Subcutaneous abdominal adipose tissue (tissue), 5 donors: ENCODE measurements around the gene DACH2.

ENCODE experiments used
- H3K27ac ChIP-seq: one replicate; pipeline ENCODE4 v1.7.0; 2013; ENCODE audit warnings: low read depth, mild to moderate bottlenecking, inconsistent platforms, low read length, moderate library complexity
- H3K27me3 ChIP-seq, 5 donors: one replicate each; pipeline ENCODE4 v1.7.0; 2013; ENCODE audit warnings: low read length in 5 of 5, inconsistent platforms in 1 of 5; ENCODE audit not compliant: control insufficient read depth in 5 of 5, insufficient read depth in 4 of 5
- H3K36me3 ChIP-seq, 5 donors: one replicate each; pipeline ENCODE4 v1.7.0; 2013; ENCODE audit warnings: low read length in 5 of 5; ENCODE audit not compliant: control insufficient read depth in 5 of 5, insufficient read depth in 5 of 5
- H3K4me1 ChIP-seq, 5 donors: one replicate each; pipeline ENCODE4 v1.7.0; 2013; ENCODE audit warnings: low read length in 5 of 5, mild to moderate bottlenecking in 3 of 5, moderate library complexity in 1 of 5; ENCODE audit not compliant: control insufficient read depth in 5 of 5, insufficient read depth in 5 of 5
- H3K4me3 ChIP-seq, 5 donors: one replicate each; pipeline ENCODE4 v1.7.0; 2013; ENCODE audit warnings: low read length in 5 of 5, low read depth in 1 of 5
- H3K9ac ChIP-seq, 5 donors: one replicate each; pipeline ENCODE4 v1.7.0; 2013; ENCODE audit warnings: low read length in 5 of 5, mild to moderate bottlenecking in 4 of 5, moderate library complexity in 3 of 5
- H3K9me3 ChIP-seq, 5 donors: one replicate each; pipeline ENCODE4 v1.7.0; 2013; ENCODE audit warnings: low read length in 5 of 5; ENCODE audit not compliant: control insufficient read depth in 5 of 5
- donor health status: healthy.
- donor health status: healthy.
- donor health status: healthy.
- donor health status: healthy.
- donor health status: healthy.

The DACH2 gene

GRCh38 chrX:86215260-86215659, 67.0 kb downstream of the DACH2 start:
- Histone ChIP-seq H3K4me3 (no peak overlapping the region), H3K9ac (no peak overlapping the region)

DNA sequence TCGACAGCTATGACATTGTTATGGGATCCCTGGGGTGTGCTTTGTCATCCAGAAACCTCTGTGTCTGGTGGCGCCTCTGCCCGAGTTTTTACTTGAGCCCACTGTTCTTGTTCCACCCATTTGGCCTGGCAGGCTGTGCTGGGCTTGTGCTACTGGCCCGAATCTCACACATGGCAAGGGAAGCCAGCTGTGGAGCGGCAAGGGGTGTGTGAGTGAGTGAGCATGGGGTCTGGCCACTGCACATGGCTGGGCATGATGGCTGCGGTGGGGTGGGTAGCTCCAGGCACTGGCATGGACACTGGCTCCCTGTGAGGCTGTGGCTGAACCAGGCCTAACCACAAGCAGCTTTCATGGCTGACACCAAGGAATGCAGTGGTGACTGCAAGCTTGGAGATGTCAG, 89.2 kb downstream of the DACH2 start:
- Histone ChIP-seq H3K9me3 (peaks cover 0 to 13% (median 11%) of the 10 kb centered on the region in 5 donors), H3K27me3 (no peaks in the 10 kb centered on the region), H3K27ac (no peak overlapping the region), H3K9ac (no peak overlapping the region), H3K4me1 (no peaks in the 10 kb centered on the region), H3K36me3 (no peaks in the 10 kb centered on the region), H3K4me3 (no peak overlapping the region)

More at GRCh38 chrX:86215260-86215659, 67.0 kb downstream of the DACH2 start:
- H3K27me3 ChIP-seq: peaks cover 0 to 3% (median 0%) of the 10 kb centered on the region in 5 donors
- no peaks in the 10 kb centered on the region for H3K9me3 ChIP-seq
- no peak overlapping the region for H3K27ac ChIP-seq
- no peaks in the 10 kb centered on the region for H3K4me1 ChIP-seq
- H3K36me3 ChIP-seq: no peaks in the 10 kb centered on the region

- Histone ChIP-seq H3K27me3 (peaks cover 0 to 7% (median 0%) of the 10 kb centered on the region in 5 donors), H3K4me1 (no peaks in the 10 kb centered on the region), H3K4me3 (peak overlapping the region in 1 of 5 donors; percentile 5), H3K9me3 (peaks cover 0 to 13% (median 8%) of the 10 kb centered on the region in 5 donors), H3K9ac (no peak overlapping the region), H3K36me3 (no peaks in the 10 kb centered on the region), H3K27ac (no peak overlapping the region)
Measured at GRCh38 chrX:86241547-86241946, 93.3 kb downstream of the DACH2 start.

GRCh38 chrX:86263526-86263925, 115.3 kb downstream of the DACH2 start:
- Histone ChIP-seq H3K9me3 (no peaks in the 10 kb centered on the region), H3K36me3 (no peaks in the 10 kb centered on the region), H3K9ac (no peak overlapping the region), H3K27me3 (peaks cover 0 to 5% (median 0%) of the 10 kb centered on the region in 5 donors), H3K4me1 (no peaks in the 10 kb centered on the region), H3K27ac (no peak overlapping the region), H3K4me3 (no peak overlapping the region)

DNA sequence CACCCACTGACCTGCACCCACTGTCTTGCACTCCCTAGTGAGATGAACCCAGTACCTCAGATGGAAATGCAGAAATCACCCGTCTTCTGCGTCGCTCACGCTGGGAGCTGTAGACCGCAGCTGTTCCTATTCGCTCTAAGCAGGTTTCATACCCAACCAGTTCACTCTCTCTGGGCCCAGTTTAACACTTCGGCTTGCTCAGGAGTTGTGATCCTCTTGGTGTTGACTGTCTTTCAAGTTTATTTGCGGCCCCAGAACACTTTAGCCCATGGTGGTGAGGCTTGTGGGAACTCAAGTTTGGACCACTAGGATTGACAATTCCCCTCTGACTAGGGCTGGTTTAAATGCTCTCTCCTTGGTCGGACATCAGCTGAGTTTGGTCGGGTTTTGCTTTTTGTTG, 147.0 kb downstream of the DACH2 start:
- H3K4me1 ChIP-seq: no peaks in the 10 kb centered on the region
- H3K27ac ChIP-seq: no peak overlapping the region
- no peaks in the 10 kb centered on the region for H3K9me3 ChIP-seq
- H3K27me3 ChIP-seq: peaks cover 0 to 5% (median 3%) of the 10 kb centered on the region in 5 donors
- no peaks in the 10 kb centered on the region for H3K36me3 ChIP-seq
- no peak overlapping the region for H3K9ac ChIP-seq
- no peak overlapping the region for H3K4me3 ChIP-seq

- H3K4me3 ChIP-seq: peak overlapping the region in 1 of 5 donors; percentile 34
- no peaks in the 10 kb centered on the region for H3K4me1 ChIP-seq
- peaks cover 7 to 36% (median 30%) of the 10 kb centered on the region in 5 donors for H3K9me3 ChIP-seq
- H3K27me3 ChIP-seq: no peaks in the 10 kb centered on the region
- no peak overlapping the region for H3K27ac ChIP-seq
- H3K36me3 ChIP-seq: no peaks in the 10 kb centered on the region
- H3K9ac ChIP-seq: no peak overlapping the region
Measured at GRCh38 chrX:86322913-86323312, 174.7 kb downstream of the DACH2 start.

- Histone ChIP-seq H3K27ac (no peak overlapping the region), H3K9ac (no peak overlapping the region), H3K36me3 (no peaks in the 10 kb centered on the region), H3K4me1 (no peaks in the 10 kb centered on the region), H3K4me3 (no peak overlapping the region), H3K9me3 (peaks cover 0 to 3% (median 0%) of the 10 kb centered on the region in 5 donors), H3K27me3 (no peaks in the 10 kb centered on the region)
Measured at GRCh38 chrX:86329174-86329573, 180.9 kb downstream of the DACH2 start.

GRCh38 chrX:86348669-86349068, 200.4 kb downstream of the DACH2 start:
- no peak overlapping the region for H3K4me3 ChIP-seq
- no peaks in the 10 kb centered on the region for H3K4me1 ChIP-seq
- H3K27ac ChIP-seq: no peak overlapping the region
- H3K9ac ChIP-seq: no peak overlapping the region
- no peaks in the 10 kb centered on the region for H3K27me3 ChIP-seq
- H3K36me3 ChIP-seq: no peaks in the 10 kb centered on the region
- no peaks in the 10 kb centered on the region for H3K9me3 ChIP-seq

DNA sequence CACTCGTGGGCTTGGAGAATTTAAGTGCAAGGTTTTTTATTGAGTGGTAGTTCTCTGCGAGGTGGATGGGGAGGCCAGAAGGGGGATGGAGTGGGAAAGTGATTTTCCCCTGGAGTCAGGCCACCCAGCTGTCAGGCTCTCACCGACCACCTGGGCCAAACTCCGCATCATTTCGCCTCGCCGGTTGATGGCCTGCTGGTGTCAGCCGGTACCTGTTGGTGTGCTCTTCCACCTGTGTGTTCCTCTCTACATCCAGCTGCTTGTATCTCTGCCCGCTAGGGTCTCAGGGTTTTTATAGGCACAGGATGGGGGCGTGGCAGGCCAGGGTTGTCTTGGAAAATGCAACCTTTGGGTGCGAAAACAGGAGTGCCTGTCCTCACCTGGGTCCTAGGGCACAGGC, 200.9 kb downstream of the DACH2 start:
- no peaks in the 10 kb centered on the region for H3K4me1 ChIP-seq
- H3K4me3 ChIP-seq: no peak overlapping the region
- H3K27ac ChIP-seq: no peak overlapping the region
- H3K36me3 ChIP-seq: no peaks in the 10 kb centered on the region
- H3K27me3 ChIP-seq: no peaks in the 10 kb centered on the region
- no peak overlapping the region for H3K9ac ChIP-seq
- no peaks in the 10 kb centered on the region for H3K9me3 ChIP-seq

GRCh38 chrX:86369847-86370630, 221.8 kb downstream of the DACH2 start:
- Histone ChIP-seq H3K9me3 (peaks cover 0 to 5% (median 0%) of the 10 kb centered on the region in 5 donors), H3K27ac (no peak overlapping the region), H3K4me3 (no peak overlapping the region), H3K9ac (no peak overlapping the region), H3K27me3 (peaks cover 0 to 3% (median 0%) of the 10 kb centered on the region in 5 donors), H3K4me1 (no peaks in the 10 kb centered on the region), H3K36me3 (no peaks in the 10 kb centered on the region)
